Stimulated activated CD4-positive, alpha-beta T cell treated with anti-CD3 and anti-CD28 coated beads, Interleukin-2, amount 100 ng/mL, for 48 hours (primary cell): ENCODE measurements around the gene URI1.

Experiments used
- DNase-seq, 2 donors: peaks; one replicate each; pipeline ENCODE4 v3.0.0-alpha.2; 2020

The URI1 gene

DNA sequence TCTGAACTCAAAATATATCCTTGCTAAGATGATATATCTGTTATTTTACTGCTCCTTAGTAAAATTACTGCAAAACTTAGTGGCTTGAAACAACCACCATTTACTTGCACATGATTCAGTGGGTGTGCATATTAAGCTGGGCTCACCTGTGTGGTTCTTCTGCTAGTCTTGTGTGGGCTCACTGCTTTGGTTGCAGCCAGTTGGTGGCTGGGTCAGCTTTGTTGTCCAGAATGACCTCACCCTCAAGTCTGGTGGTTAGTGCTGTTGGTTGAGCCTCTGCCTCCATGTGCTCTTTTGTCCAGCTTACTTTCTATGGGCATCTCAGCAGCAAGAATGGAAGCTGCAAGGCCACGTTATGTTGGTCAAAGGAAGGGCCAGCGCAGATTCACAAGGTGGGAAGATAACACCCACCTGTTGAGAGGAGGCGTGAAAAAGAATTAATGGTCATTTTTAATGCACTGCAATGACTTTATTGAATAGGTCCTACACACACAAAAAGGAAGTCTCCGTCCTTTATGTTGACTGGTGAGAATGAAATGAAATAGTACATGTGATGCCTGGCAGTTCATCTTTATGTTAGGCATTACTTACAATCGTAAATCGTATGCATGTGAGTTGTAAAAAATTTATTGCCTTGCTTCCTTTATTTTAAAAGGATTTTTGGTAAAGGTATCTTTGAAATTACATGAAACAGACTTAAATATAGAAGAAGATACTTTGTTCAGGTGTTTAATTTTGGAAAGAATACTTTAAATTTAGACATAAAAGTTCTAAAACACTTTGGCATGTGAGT lies 34.3 kb downstream of the URI1 start:
- no peak for DNase-seq

DNA sequence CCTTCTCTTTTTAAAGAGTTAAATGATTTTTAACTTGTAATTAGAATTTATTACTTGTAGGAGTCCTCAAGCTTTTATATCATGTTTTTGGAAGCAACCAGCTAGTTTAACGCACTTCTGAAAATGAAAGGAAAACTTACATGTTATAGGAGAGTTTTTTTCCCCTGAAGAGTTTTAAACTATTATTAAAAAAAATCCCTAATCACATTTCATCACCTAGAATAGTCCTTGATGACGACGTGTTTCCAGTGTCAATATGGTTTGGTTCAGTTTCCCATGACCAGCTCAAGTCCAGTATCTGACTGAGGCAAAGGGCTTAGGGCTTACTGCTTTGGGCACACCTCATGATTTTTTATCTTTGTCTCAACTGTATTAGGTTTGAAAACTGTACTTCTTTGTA lies 36.0 kb downstream of the URI1 start:
- no peak for DNase-seq

DNA sequence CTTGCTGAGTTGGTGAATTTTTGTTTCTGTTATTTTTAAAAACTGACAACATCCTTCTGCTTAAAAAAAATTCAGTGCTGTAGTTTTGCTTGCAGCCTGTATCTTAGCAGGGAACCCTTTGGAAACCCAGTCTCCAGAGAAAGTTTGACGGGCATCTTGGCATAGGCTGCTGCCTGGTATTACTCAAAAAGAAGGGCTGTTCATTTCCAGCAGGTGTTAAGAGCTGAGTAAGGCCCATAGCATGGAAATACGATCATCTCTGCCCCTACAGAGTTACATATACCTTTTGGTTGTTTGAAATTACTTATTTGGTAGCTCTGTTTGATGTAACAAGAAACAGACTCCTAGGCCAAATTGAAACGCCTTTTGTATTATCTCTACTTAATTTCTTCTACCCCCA lies 41.5 kb downstream of the URI1 start:
- no peak for DNase-seq

DNA sequence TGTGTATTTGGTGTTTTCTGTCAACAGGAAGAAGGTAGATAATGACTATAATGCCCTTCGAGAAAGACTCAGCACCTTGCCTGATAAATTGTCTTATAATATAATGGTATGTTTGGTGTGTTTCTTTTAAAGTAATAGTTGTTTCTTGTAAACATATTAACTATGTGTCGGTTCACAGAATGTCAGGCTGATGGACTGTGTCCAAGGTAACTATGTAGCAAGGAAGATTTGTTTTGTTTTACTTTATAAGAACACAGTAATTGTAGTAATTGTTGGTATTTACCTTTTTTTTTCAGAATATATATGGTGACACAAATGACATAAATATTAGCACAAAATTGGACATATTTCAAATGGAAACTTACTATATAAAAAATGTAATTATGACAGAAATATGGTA lies 43.2 kb downstream of the URI1 start:
- no peak for DNase-seq

DNA sequence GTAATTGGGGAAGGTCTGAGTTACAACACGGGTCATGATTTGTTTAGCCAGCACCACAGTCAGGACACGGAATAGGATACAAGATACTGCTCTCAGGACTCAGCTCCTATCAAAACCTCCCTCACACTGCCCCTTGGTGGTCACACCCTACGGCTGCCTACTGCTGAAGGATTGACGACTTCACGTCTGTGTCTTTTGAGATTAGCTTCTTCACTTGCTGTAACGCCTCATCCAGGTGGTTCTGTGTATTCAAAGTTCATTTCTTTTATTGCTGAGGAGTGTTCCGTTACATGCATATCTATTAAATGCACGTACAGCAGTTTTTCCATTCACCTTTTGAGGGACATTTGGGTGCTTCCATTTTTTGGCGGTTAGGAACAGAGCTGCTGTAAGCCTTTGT lies 46.3 kb downstream of the URI1 start:
- no peak for DNase-seq

DNA sequence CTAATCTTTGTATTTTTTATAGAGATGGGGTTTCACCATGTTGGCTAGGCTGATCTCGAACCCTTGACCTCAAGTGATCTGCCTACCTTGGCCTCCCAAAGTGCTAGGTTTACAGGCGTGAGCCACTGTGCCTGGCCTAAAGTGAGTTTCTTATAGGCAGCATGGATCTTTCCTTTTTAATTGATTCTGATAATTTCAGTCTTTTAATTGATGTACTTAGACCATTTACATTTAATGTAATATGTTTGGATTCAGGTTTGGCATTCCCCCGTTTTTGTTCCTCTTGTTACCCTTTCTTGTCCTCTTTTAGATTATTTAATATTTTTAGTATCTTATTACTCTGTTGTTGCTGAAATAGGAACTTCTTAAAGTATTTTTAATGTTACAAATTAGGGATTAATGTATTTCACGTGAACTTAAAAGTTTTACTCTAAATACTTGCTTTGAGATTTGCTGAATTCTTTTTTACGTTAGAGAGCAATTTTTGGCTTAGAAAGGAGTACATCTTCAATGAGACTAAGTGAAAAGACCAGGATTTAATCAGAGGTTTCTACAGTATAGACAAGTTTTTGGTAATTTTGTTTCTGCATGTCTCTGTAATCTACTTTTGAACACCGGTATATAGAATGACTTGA lies 50.3 kb downstream of the URI1 start:
- DNase-seq: no peak

DNA sequence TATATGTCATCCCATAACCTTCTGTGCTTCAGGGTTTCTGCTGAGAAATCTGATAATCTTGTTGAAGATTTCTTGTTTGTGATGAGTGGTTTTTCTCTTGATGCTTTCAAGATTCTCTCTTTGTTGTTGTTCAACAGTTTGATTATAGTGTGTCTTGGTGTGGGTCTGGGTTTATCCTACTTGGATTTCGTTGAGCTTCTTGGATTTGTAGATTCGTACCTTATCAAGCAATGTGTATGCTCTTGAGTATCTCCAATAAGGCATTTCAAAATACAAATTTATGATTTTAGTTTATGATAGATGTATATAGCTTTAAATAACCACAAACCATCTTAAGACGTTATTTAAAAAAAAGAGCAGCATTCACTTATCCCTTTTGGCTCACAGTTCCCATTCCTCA lies 57.5 kb downstream of the URI1 start:
- DNase-seq: no peak

DNA sequence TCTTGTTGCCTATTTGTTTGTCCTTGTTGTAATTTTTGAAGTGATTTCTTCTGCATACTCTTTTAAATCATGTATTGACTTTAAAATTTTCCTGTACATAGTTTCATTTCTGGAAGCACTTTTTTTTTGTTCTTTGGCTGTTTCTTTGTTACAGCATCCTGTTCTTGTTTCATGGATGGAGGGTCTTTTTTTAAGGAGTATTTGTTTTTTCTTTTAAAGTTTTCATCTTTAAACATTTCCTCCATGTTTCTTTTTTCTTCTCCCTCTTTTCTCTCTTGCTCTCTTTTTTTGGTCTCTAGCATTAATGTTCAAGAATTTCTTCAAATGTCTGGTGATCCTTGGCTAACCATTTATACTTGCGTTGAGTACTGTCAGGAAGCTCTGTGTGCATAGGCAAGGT lies 58.8 kb downstream of the URI1 start:
- no peak for DNase-seq

DNA sequence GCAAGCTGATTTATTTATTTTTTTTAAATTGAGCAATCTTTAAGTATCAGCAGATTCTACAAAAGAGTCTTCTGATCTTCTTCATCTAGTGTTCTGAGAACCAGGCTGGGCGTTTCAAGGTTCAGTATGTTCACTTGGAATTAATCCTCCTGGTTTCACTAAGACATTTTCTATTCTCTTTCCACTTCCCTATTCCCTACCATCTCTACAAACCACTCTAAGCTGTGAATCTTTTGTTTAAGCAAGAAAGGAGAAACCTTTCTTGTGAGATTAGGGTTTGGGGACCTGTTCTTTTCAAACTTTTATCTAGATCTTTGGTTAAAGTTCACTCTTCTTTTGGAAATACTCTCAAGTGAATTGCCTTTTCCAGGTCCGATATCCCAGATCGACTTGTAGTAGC lies 59.3 kb downstream of the URI1 start:
- DNase-seq: no peak

DNA sequence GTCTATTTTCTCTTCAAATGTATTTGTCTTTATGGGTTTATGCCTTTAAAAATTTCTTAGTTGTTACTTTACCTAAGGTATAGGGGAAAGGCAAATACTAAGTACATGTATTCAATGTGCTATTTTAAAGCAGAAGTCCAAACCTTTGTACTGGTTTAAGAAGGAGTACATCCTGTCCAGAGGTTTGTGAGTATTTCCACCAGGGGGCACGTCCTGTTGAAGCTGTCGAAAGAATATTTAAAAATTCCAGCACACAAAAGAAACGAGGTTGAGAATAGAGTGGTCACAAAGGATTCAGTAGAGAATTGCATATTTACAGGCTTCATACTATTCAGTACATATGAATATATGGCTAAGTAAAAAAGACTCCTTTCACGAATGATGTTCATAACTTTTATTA lies 59.8 kb downstream of the URI1 start:
- DNase-seq: no peak

DNA sequence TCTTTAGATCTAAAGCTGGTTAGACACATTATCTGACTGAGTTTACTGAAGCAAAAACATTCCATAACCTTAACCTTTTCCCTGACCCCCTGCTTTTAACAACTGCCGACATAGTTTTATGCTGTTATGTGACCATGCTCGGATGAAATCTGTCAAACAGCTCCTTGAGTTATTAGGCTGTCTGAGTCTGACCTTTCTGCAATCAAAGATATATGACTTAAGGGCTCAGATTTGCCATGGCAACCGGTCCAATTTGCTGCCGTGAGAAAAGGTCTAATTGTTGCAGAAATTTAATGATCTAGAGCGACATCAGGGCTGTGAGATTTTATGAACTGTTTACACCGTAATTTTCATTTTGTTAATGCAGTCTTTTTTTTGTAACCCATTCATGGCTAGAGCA lies 61.8 kb downstream of the URI1 start:
- no peak for DNase-seq

DNA sequence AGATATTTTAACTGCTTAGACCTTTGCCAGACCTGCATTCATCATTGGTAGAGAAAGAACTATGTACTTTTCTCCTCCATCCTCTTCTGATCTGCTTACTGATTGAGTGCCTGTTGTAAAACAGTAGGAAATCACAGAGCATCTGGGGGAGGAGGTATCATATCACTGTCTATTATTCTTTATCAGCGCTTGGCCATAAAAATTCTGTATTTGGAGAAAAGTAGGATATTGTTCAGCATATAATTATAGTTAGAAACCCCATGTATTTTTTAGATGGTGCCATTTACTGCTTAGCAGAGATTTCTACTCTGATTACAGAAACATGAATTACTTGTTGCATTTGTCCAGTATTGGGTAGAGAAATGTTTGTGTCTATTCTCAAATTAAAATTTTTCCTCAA lies 62.4 kb downstream of the URI1 start:
- no peak for DNase-seq

DNA sequence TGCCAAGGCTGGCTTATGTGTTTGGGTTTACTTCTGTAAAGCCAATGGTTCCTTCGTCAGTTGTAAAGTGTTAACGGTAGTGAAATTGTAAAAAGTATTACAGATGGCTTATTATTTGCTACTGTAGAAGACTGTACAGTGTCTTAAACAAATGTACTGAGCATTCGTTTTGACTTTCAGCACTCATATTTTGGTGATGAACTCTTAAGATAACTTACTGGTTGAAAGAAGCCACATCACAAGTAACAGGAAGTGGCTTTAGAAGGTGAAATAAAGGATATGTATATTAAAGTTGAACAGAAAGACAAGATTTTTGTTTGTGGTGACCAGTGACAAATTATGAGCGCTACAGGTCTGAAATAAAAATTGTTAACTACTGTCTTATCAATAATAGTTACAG lies 64.2 kb downstream of the URI1 start:
- no peak for DNase-seq

DNA sequence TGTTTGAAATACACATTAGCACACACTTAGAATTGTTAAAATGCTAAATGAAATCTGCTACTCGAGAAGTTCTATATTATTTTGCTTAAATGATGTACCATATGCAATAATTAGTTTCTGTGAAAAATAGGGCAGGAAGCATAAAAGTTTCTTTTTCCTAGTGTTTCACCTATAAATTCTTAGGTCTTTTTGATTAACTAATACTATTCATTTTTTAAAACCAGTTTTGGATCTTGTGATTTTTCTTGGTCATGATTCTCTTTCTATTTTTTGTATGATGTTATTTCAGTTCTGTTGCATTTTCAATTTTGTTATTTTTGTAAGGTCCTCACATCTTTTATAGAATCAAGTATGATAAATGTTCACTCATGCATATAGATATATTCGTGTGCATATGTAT lies 66.1 kb downstream of the URI1 start:
- no peak for DNase-seq

DNA sequence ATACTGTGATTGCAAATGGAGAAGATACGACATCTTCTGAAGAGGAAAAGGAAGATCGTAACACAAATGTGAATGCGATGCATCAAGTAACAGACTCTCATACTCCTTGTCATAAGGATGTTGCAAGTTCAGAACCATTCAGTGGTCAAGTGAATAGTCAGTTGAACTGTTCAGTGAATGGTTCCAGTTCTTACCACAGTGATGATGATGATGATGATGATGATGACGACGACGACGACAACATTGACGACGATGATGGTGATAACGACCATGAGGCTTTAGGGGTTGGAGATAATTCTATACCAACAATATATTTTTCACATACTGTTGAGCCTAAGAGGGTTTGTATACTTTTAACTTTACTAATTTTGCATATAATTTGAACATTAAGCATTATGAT lies 67.0 kb downstream of the URI1 start:
- DNase-seq: no peak

DNA sequence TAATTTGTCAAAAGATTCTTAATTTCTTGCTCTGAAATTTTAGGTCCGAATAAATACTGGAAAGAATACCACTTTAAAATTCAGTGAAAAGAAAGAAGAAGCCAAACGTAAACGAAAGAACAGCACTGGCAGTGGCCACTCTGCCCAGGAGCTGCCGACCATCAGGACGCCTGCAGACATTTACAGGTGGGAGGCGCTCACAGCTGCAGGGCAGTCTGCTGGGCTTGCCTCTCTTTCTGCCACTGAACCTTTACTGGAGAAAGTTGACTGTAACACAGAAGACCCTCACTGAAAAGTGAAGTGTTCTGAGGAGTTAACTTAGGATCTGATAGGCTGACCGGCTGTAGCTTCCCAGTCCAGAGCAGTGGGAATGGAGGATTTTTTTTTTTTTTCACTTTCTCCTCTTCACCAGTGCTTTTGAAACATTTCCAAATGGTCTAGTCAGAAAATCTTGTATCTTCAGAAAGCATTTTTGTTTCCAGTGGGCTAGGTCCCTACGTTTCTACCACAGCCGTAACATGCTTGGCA lies 69.1 kb downstream of the URI1 start:
- no peak for DNase-seq

DNA sequence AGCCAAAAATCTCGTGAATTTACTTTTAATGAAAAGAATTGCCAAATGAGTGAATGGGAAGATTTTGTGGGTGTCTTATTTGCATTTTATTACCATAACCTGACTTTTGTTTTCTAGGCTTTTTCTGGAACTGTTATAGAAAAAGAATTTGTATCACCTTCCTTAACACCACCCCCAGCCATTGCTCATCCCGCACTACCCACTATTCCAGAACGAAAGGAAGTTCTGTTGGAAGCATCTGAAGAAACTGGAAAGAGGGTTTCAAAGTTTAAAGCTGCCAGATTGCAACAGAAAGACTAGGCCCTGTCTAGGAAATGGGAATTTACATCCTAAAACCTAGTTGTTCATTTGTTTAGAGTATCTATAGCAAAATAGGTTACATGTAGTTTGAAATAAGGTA lies 72.7 kb downstream of the URI1 start:
- DNase-seq: no peak

DNA sequence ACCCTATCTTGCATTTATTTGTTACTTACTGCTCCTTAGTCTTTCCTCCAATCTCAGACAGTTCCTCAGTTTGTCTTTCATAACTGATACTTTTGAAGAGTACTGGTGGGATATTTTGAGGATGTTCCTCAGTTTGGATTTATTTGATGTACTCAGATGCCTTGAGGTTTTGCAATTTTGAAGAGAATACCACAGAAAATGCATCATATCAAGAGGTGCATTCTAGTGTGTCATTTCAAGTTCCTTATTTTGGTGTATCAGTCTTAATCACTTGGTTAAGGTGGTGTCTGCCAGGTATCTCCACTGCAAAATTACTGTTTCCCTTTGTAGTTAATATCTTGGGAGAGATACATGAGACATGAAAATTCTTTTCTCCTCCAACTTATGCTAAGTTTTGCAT lies 75.1 kb downstream of the URI1 start:
- no peak for DNase-seq

DNA sequence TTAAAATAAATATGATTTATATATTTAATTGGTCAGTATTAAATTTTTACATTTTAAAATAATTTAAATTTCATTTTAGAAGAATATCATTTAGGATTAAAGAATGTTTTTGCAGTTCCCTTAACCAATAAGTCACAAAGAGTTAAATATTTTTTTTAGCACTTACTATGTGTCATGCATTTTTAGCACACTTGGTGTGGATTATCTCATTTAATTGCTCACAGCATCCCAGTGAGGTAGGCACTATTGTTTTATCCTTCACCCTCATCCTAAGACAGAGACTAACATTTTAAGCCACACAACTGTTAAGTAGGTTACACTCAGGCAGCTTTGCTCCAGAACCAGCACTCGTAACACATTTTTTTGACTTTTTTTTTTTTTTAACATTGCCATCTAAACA lies 78.2 kb downstream of the URI1 start:
- DNase-seq: no peak

DNA sequence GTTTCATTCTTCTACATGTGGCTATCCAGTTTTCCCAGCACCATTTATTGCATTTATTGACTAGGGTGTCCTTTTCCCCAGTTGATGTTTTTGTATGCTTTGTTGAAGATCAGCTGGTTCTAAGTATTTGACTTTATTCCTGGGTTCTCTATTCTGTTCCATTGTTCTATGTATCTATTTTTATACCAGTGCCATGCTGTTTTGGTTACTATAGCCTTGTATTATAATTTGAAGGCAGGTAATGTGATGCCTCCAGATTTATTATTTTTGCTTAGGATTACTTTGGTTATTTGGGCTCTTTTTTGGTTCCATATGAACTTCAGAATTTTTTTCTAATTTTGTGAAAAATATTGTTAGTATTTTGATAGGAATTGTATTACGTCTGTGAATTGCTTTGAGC lies 80.6 kb downstream of the URI1 start:
- no peak for DNase-seq

DNA sequence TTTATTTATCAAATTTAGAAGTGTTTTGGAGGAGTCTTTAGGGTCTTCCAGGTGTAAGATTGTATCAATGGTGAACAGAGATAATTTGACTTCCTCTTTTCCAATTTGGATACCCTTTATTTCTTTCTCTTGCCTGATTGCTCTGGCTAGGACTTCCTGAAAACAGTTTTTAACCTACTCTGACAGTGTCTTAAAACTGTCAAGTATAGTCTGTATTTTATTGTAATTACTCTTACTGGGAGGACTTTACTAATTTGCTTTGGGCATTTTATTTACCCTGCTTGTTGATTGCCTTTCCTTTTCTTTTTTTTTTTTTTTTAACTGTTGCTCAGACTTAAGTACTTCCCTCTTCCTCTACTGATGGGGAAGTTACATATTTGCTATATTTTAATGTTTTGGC lies 81.3 kb downstream of the URI1 start:
- no peak for DNase-seq

DNA sequence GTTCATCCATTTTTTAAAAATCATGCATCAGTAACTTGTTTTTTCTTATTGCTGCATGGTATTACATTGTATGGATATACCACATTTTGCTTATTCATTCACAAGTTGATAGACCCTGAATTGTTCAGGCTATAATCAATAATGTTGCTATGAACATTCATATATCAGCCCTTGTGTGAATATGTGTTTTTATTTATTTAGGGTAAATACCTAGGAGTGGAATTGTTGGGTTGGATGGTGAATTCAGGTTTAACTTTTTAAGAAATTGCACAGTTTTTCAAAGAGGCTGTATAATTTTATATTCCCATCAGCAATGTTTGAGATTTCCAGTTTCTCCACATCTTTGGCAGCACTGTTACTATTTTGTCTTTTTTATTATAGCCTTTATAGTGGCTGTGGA lies 82.1 kb downstream of the URI1 start:
- no peak for DNase-seq

DNA sequence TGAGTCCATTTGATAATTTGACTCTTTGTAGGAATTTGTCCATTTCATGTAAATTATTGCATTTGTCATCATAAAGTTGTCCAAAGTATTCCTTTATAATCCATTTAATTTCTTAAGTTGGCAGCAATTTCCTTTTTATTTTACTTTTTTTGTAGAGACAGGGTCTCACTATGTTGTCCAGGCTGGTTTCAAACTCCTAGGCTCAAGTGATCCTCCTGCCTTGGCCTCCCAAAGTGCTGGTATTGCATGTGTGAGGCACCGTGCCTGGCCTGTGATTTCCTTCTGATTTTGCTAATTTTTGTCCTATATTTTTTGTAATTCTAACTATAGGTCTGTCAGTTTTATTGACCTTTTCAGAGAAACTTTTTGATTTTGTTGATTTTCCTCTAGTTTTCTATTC lies 84.9 kb downstream of the URI1 start:
- DNase-seq: no peak

DNA sequence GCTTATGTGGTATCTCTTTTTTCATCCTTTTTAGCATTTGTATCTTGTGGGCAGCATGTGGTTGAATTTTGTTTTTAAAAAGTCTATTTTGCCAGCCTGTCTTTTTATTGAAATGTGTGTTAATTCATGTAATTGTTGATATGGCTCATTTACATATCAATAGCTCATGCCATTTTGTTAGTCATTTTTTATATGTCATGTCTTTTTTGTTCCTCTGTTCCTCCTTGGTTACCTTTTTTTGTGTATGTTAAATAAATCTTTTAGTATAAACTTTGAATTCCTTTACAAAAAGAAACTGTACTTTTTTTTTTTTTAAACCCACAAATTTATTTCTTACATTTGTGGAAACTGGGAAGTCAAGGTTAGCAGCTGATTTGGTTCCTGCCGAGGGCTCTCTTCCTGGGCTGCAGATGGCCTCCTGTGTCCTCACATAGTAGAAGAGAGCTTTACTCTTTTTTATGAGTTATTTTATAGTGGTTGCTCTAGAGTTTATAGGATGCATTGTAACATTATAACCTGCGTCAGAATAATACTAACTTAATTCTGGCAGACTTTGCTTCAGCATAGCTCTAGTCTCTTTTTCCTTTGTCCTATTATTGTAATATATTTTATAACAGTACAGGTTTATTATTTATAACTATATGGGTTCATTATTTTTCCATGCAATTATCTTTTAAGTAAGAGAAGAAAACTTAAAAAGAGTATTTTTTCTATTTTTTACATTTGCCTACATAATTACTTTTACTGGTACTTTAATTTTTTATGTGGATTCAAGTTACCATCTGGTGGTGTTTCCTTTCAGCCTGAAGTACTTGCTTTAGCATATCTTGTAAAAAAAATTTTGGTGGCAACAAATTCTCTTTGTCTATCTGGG lies 86.3 kb downstream of the URI1 start:
- DNase-seq: no peak
